ENCODE data around the gene CDK3. TPM values are rescaled to one million over a fixed set of nuclear protein-coding genes. Genes with fewer than 3 reads are reported as not detected.
A peak's percentile ranks its signal among the peaks of the same experiment; 100 is the strongest.

The CDK3 gene
- total and polyA plus RNA-seq, 9 of the 15 experiments (the other 6 are each of a cell fraction or from before 2014, with no cell fraction given) = 0.55 to 8.2 (median 4.7) TPM

DNA sequence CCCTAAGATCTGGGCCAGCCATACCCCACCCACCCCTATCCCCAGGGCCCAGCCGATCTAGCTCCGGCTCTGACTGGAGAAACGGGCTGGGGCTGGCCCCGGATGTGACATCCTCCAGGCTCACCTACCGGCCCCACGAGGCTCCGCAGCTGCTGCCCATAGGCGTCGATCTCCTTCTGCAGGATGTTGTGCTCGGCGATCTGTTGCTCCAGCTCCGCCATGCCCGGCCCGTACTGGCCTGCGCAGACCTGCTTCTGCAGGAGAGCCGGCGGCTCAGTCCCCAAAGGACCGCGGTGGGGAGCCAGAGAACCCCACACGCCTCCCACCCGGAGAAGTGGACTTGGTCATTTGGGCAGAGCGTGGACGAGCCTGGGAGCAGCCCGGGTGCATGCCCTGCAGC, 21.6 kb downstream of the CDK3 start:
- intact Hi-C loops (cut with micrococcal nuclease) = no loop called here
- H3K4me3 ChIP-seq = no peak overlapping the region
- no peaks in the 10 kb centered on the region for H3K79me2 ChIP-seq (ENCODE audit: control insufficient read depth, insufficient read depth, low read length)
- ChIA-PET CTCF (ENCODE audit: low intra/inter-chr PET ratio) (no interaction called here), POLR2A (interaction anchor here (0.6 kb wide), 1 partner anchor 360 kb away, joined by 3 read pairs; no protein-coding TSS in a partner anchor)
- 32% methylated on average over 17 of the region's 24 CpGs for WGBS (ENCODE audit: insufficient coverage, low coverage, missing lambda C conversion rate)
- peaks cover 0 to 55% of the 10 kb centered on the region in 2 experiments; a peak in 2 of 5 replicates for H3K4me1 ChIP-seq (replicated peaks in 1 of 2; ENCODE audit: control insufficient read depth in 2 of 2, insufficient read depth in 2 of 2, low read length in 2 of 2)
- in situ Hi-C loops (cut with MboI) = no loop called here
- H3K9me3 ChIP-seq (replicated peaks; ENCODE audit: control insufficient read depth, insufficient read depth, low read depth, low read length) = no peaks in the 10 kb centered on the region
- no peak for FAIRE-seq
- DNase-seq (ENCODE audit: extremely low read depth in 1 of 4, low spot score in 3 of 4) = no peak
- BruUV-seq (replicated peaks) = no TSS peak
- H3K4me2 ChIP-seq (ENCODE audit: insufficient read depth, low read length) = no peak overlapping the region
- H3K36me3 ChIP-seq (ENCODE audit: control insufficient read depth, insufficient read depth, low read length) = no peaks in the 10 kb centered on the region
- peaks cover 7 to 20% of the 10 kb centered on the region in 2 experiments; a peak in 3 of 5 replicates for H3K27me3 ChIP-seq (ENCODE audit: control insufficient read depth in 2 of 2, insufficient read depth in 2 of 2, low read length in 2 of 2)
- no peak overlapping the region for H3K27ac ChIP-seq (ENCODE audit: extremely low read depth, low read depth, low read length)
- TF ChIP-seq CEBPB (tag; IDR thresholded peaks at IDR 0.05) (no peak), PCBP1 (IDR thresholded peaks at IDR 0.05; ENCODE audit: low read depth, low read length, poor library complexity, severe bottlenecking) (peak; percentile 24)
- TF ChIP-seq, protein P1, sequence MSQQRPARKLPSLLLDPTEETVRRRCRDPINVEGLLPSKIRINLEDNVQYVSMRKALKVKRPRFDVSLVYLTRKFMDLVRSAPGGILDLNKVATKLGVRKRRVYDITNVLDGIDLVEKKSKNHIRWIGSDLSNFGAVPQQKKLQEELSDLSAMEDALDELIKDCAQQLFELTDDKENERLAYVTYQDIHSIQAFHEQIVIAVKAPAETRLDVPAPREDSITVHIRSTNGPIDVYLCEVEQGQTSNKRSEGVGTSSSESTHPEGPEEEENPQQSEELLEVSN (IDR thresholded peaks at IDR 0.05; ENCODE audit: borderline replicate concordance in 1 of 2, extremely low read depth in 1 of 2, insufficient read depth in 1 of 2, insufficient read length in 1 of 2, low read depth in 1 of 2, low read length in 1 of 2, poor library complexity in 1 of 2, severe bottlenecking in 1 of 2) = peak in 1 of 2 experiments; percentile 36
- no peaks in the 10 kb centered on the region for H4K20me1 ChIP-seq (replicated peaks; ENCODE audit: control insufficient read depth, insufficient read depth, low read length)
- H2AFZ ChIP-seq (ENCODE audit: low read depth, low read length) = 0 out of 2 replicates have a peak overlapping the region, but pooled peaks have one; percentile 4
- no peak overlapping the region for H3K9ac ChIP-seq (ENCODE audit: insufficient read depth in 1 of 2, low read depth in 2 of 2, low read length in 2 of 2)
- H3K9me1 ChIP-seq (ENCODE audit: control insufficient read depth, insufficient read depth, low read length) = no peaks in the 10 kb centered on the region
- peak; percentile 59 for ATAC-seq

Measured in K562 (cell line).